Caki2 (cell line): Measurements from ENCODE around the gene GRIK1. TPM values are rescaled to one million over a fixed set of nuclear protein-coding genes. Genes with fewer than 3 reads are reported as not detected.

Experiments used
- DNase-seq: peaks from one replicate; pipeline ENCODE4 v3.0.0-alpha.2; 2015; ENCODE audit warnings: low read depth
- in situ Hi-C: cut with HindIII; loops from 2 replicates; pipeline ENCODE4 v1.10.0; 2016; ENCODE audit warnings: low sequenced_read_pairs, low pct_unique_long_range_greater_than_20kb, mixed read lengths
- total RNA-seq: library from RNA; depleted of rRNA; stranded (reverse); fragments of >200 nt; shearing (Covaris generic); gene quantifications from 2 replicates; pipeline ENCODE4 v1.2.3, GENCODE V29; 2014; ENCODE audit warnings: low replicate concordance

The GRIK1 gene
- total RNA-seq, 1 experiment from 2014 or later, result not detected

GRCh38 chr21:29933088-29933487 is 6.7 kb downstream of the GRIK1 start:
- DNase-seq, result no peak
- in situ Hi-C loops, result no loop called here

GRCh38 chr21:29928537-29928936 is 11.3 kb downstream of the GRIK1 start:
- DNase-seq, result no peak
- in situ Hi-C loops, result no loop called here

DNA sequence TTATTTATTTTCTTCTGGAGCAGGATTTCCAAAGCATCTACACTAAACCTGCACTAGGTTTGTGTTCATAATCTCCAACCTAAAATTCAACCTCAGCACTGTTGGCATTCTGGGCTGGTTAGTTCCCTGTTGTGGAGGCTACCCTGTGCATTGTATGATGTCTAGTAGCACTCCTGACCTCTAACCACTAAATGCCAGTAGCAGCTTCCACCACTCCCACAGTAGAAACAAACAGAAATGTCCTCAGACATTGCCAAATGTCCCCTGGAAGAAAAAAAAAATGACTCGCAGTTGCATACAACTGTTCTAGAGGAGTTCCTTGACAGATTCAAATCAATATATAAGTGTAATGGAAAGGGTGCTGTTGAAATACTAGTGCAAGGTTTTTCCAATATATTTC is 18.9 kb downstream of the GRIK1 start:
- no peak for DNase-seq
- in situ Hi-C loops, result no loop called here

DNA sequence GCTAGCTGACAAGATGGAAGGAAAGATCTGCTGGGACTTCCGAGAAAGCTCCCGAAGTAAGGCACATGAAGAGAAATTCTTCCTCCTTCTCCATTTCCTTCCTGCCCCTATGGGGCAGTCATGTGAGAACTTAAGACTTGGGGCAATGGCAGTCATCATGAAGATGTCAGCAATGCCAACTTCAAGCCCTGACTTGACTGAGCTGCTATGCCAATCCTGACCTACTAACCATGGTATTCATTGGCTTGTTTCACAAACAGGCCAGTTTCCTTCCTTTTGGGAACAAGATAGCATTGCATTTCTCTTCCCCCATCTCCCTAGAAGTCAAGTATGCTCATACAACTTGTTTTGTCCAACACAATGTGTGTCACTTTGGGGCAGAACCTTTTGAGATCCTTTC is 25.5 kb downstream of the GRIK1 start:
- in situ Hi-C loops, result no loop called here
- DNase-seq, result no peak

DNA sequence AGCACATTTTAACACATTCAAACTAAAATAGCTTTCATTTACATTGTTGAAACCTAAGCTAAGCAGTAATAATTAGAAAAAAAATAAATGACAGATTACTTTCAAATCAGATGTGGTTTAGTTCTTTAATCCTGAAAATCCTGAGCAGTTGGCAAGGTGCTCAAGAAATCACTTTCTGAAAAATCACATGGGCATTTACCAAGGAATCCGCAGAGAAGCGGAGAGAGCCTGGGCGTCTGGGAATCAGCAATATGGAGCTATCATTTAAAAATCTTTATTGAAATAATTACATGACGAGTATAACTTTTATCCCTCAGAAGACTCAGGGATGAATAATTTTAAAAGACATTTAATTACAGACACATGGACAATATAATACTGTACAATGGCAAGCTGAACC is 30.2 kb downstream of the GRIK1 start:
- in situ Hi-C loops, result no loop called here
- no peak for DNase-seq

DNA sequence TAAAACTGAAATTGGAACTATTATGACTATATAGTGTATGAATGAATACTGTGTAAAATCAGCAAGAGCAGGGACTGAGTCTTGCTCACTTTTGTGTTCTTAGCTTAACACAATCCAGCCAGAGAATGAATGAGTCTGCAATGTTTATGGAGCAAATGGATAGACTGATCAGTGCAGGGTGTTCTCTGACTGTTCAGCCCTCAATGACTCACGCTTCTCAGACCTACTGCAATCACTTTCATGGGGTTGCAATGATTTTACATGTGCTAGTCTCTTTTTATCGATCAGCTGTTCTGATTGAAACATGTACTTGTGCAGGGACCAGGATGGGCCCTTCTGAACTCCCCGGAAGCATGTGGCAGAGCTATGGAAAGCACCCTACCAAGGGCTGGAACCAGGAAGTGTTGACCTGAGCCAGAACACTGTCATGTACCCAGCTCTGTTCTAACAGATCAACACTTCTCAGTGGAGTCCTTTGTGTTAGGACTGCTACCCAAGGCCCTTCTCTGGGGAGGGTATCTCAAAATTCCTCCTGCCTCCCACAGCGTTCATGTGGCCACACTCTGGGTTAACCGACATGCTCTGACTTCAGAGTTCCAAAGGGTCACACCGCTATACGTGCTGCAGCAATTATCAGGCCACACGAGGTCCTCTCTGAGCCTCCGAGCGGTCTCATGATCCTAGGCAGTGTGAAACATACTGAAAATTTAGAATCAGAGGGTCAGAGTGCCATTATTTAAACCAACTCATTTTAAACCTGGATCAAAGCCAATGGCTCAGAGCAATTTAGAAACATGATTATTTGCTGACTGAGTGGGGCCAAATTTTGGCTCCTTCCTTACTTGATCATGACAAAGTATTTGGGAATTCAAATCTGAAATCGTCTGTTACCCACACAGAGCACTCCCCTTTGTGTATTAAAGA is 35.2 kb downstream of the GRIK1 start:
- DNase-seq, result no peak
- in situ Hi-C loops, result no loop called here

- in situ Hi-C loops, result no loop called here
- DNase-seq, result no peak
These were observed 42.9 kb downstream of the GRIK1 start for GRCh38 chr21:29896884-29897283.

GRCh38 chr21:29893687-29894086 is 46.1 kb downstream of the GRIK1 start:
- in situ Hi-C loops, result no loop called here
- no peak for DNase-seq

DNA sequence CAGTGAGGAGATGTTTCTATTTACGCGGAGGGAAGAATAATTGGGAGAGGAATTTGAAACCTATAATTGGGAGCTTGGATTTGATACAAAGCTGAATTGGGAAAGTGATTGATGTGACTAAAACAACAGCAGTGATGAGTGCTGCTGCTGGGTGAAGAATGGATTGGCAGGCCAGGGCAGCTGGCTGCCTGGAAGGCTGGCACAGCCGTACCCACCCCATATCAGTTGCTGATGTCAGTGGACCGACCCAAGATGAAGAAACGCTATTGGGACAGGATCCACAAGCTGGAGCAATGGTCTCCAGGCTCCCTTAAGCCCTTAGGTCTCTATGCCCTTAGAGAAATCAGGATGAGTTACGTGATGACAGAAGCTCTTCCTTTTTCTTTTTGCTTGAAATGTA is 47.4 kb downstream of the GRIK1 start:
- DNase-seq, result no peak
- in situ Hi-C loops, result no loop called here

DNA sequence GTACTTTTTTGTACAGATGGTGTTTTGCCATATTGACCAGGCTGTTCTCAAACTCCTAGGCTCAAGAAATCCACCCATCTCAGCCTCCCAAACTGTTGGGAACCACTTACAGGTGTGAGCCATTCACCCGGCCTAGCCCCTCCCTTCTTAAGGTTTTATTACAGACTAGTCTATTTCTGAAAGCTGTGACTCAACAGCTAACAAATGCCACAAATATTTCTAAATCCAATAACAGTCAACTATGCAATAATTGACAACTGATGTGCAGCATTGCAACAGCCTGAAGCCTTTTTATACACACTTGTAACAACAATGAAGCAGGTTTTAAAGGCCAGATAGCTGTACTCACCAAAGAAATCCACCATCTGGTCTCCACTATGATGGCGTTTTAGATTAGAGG is 51.4 kb downstream of the GRIK1 start:
- in situ Hi-C loops, result no loop called here
- DNase-seq, result no peak

GRCh38 chr21:29887313-29888009 is 52.3 kb downstream of the GRIK1 start:
- in situ Hi-C loops, result no loop called here

GRCh38 chr21:29885491-29885890 is 54.3 kb downstream of the GRIK1 start:
- no peak for DNase-seq
- in situ Hi-C loops, result no loop called here

More at GRCh38 chr21:29887313-29888009, 52.3 kb downstream of the GRIK1 start:
- DNase-seq, result no peak

- no peak for DNase-seq
- in situ Hi-C loops, result no loop called here
These were observed 63.9 kb downstream of the GRIK1 start for GRCh38 chr21:29875873-29876272.

DNA sequence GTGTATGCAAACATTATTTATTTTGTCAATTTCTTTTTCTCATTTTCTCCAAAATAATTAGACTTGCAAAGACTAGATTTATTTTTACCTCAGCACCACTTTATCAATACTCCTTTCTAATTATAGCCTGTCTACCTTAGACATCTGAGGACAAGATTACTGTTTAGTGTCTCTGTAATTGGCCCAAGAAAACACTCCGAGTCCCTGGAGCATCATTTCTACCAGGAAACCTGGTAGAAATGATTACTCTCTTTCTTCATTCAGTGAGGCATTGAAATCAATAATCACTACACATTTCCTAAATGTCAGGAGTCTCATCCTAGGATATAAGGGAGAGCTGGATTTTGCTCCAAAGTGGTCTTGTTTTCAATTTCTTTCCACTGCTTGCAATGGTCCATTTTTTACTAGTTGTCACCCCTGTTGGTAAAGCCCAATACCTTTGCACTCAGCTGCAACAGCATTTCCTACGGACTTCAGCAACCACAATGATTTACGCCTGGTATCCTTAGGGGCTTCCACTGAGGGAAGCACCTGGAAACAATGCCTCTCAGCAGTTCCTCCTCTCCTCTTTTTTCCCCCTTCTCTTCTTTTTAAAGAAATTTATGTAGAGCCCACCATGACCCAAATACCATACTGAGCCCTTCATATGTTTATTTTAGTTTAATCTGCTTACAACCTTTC is 64.6 kb downstream of the GRIK1 start:
- DNase-seq, result no peak
- in situ Hi-C loops, result no loop called here

DNA sequence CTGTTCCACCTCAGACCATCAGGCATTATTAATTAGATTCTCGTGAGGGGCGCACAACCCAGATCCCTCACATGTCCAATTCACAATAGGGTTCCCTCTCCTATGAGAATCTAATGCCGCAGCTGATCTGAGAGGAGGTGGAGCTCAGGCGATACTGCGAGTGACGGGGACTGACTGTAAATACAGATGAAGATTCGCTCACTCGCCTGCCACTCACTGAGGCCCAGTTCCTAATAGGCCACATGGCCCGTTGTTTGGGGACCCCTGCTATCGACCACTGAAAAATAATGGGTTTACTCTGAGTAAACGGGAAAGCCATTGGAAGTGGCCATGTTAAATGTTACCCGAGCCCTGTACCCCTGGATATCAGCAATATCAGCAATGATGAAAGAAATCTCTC is 65.9 kb downstream of the GRIK1 start:
- in situ Hi-C loops, result no loop called here
- DNase-seq, result no peak

- no peak for DNase-seq
- in situ Hi-C loops, result no loop called here
These were observed 69.0 kb downstream of the GRIK1 start for GRCh38 chr21:29870814-29871213.

- in situ Hi-C loops, result no loop called here
- no peak for DNase-seq
These were observed 72.0 kb downstream of the GRIK1 start for GRCh38 chr21:29867796-29868195.

DNA sequence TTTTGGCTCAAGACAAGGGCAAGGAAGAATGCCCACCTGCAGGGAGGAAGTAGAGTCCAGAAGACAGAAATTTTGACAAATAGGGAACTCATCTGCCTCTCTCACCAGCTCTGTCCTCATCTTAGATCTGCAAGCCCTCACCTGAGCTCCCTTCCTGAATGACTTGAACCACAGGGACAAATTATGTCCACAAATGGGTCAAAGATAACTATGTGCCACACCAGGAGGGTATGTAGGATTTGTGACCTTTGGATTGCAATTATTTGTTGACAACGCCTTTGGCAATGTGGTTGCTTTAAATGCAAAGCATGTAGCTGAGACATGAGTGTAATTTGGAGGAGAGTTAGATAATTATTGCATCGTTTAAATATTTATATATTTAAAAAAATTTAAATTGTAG is 79.5 kb downstream of the GRIK1 start:
- DNase-seq, result no peak
- in situ Hi-C loops, result no loop called here

- in situ Hi-C loops, result no loop called here
These were observed 82.6 kb downstream of the GRIK1 start for GRCh38 chr21:29857150-29857549.

More at GRCh38 chr21:29857150-29857549, 82.6 kb downstream of the GRIK1 start:
- DNase-seq, result no peak
